CD14-positive monocyte (primary cell): ENCODE results near the gene MT3. TPM values are rescaled to one million over a fixed set of nuclear protein-coding genes. Genes with fewer than 3 reads are reported as not detected.

Experiments
- DNase-seq, 3 donors: peaks; one replicate each; pipeline ENCODE4 v3.0.0-alpha.2; 2011 to 2022
- H2AFZ ChIP-seq: 2 replicates; pipeline ENCODE4 v1.6.0; 2012; ENCODE audit warnings: mild to moderate bottlenecking, low read depth, low read length, inconsistent platforms; ENCODE audit not compliant: insufficient read depth, poor library complexity, severe bottlenecking
- H3K27ac ChIP-seq, 2 donors: 1 replicate in 1 of 2; 2 replicates in 1 of 2; pipeline ENCODE4 v1.5.1; 2012 to 2013; ENCODE audit warnings: low read length in 2 of 2, control low read depth in 1 of 2, inconsistent platforms in 1 of 2, low read depth in 1 of 2, mild to moderate bottlenecking in 1 of 2
- H3K27me3 ChIP-seq, 2 donors: one replicate each; pipeline versions ENCODE4 v1.6.0 to v1.6.1; 2011 to 2013; ENCODE audit warnings: low read length in 2 of 2; ENCODE audit not compliant: control insufficient read depth in 2 of 2, insufficient read depth in 2 of 2
- H3K36me3 ChIP-seq, 2 donors: replicated peaks in 1 of 2; 1 replicate in 1 of 2; 2 replicates in 1 of 2; pipeline versions ENCODE4 v1.5.1 to v1.6.1; 2012 to 2013; ENCODE audit warnings: low read length in 2 of 2, control low read depth in 1 of 2, inconsistent platforms in 1 of 2, mild to moderate bottlenecking in 1 of 2; ENCODE audit not compliant: insufficient read depth in 2 of 2, control insufficient read depth in 1 of 2
- H3K4me1 ChIP-seq, 2 donors: 1 replicate in 1 of 2; 2 replicates in 1 of 2; pipeline versions ENCODE4 v1.5.1 to v1.6.1; 2012 to 2013; ENCODE audit warnings: low read length in 2 of 2, control low read depth in 1 of 2, inconsistent platforms in 1 of 2, mild to moderate bottlenecking in 1 of 2, moderate library complexity in 1 of 2; ENCODE audit not compliant: insufficient read depth in 2 of 2, control insufficient read depth in 1 of 2
- H3K4me2 ChIP-seq: replicated peaks from 2 replicates; pipeline ENCODE3; 2012; ENCODE audit warnings: low read length, moderate library complexity, mild to moderate bottlenecking; ENCODE audit not compliant: poor library complexity, severe bottlenecking; ENCODE audit errors: extremely low read depth
- H3K4me3 ChIP-seq, 3 experiments: fragments of 200-600 bp in 1 of 3; sonication (generic) in 1 of 3; replicated peaks in 1 of 3; 1 replicate in 2 of 3; 2 replicates in 1 of 3; pipeline ENCODE4 v1.5.1; 2011 to 2013; ENCODE audit warnings: low read length in 3 of 3, mild to moderate bottlenecking in 3 of 3, control low read depth in 2 of 3, low read depth in 2 of 3, inconsistent platforms in 1 of 3, moderate library complexity in 1 of 3
- H3K79me2 ChIP-seq: 2 replicates; pipeline ENCODE4 v1.6.0; 2012; ENCODE audit warnings: mild to moderate bottlenecking, control low read depth, inconsistent platforms, low read length, moderate library complexity; ENCODE audit not compliant: insufficient read depth
- H3K9ac ChIP-seq: 2 replicates; pipeline ENCODE4 v1.6.0; 2017; ENCODE audit warnings: low read length, mild to moderate bottlenecking; ENCODE audit not compliant: insufficient read depth, poor library complexity, severe bottlenecking
- H3K9me3 ChIP-seq, 2 donors: replicated peaks in 1 of 2; 1 replicate in 1 of 2; 2 replicates in 1 of 2; pipeline versions ENCODE4 v1.5.1 to v1.6.1; 2012 to 2013; ENCODE audit warnings: low read length in 2 of 2, control low read depth in 1 of 2; ENCODE audit not compliant: control insufficient read depth in 1 of 2, insufficient read depth in 1 of 2
- H4K20me1 ChIP-seq: 2 replicates; pipeline ENCODE4 v1.6.0; 2012; ENCODE audit warnings: mild to moderate bottlenecking, low read length, control low read depth, moderate library complexity; ENCODE audit not compliant: insufficient read depth
- H3K27ac Mint-ChIP-seq, 7 donors: one replicate each; pipeline ENCODE4 v1.8.0; 2020; ENCODE audit warnings: mild to moderate bottlenecking in 7 of 7, mixed read lengths in 7 of 7, moderate library complexity in 6 of 7, inconsistent platforms in 2 of 7
- H3K27me3 Mint-ChIP-seq, 3 donors: one replicate each; pipeline ENCODE4 v1.8.0; 2021 to 2022; ENCODE audit warnings: low read depth in 3 of 3, mild to moderate bottlenecking in 3 of 3, mixed read lengths in 3 of 3, moderate library complexity in 3 of 3, inconsistent platforms in 1 of 3
- H3K36me3 Mint-ChIP-seq, 2 donors: one replicate each; pipeline ENCODE4 v1.8.0; 2020; ENCODE audit warnings: mixed read lengths in 2 of 2, inconsistent platforms in 1 of 2, mild to moderate bottlenecking in 1 of 2
- H3K4me1 Mint-ChIP-seq: one replicate; pipeline ENCODE4 v1.8.0; 2020; ENCODE audit warnings: mild to moderate bottlenecking, mixed read lengths
- H3K4me3 Mint-ChIP-seq, 2 donors: one replicate each; pipeline ENCODE4 v1.8.0; 2020; ENCODE audit warnings: mild to moderate bottlenecking in 2 of 2, mixed read lengths in 2 of 2, moderate library complexity in 1 of 2
- H3K9me3 Mint-ChIP-seq, 7 donors: one replicate each; pipeline ENCODE4 v1.8.0; 2020 to 2022; ENCODE audit warnings: mixed read lengths in 7 of 7, mild to moderate bottlenecking in 6 of 7, moderate library complexity in 6 of 7, inconsistent platforms in 2 of 7
- CTCF ChIP-seq: fragments of 200-600 bp; IDR thresholded peaks from one replicate; pipeline ENCODE4 v1.8.0; 2022; ENCODE audit warnings: antibody characterized with exemption, mild to moderate bottlenecking
- WGBS: methylation state at CpG from one replicate; pipeline ENCODE4 v1.1.5; 2013; ENCODE audit warnings: missing lambda C conversion rate; ENCODE audit not compliant: insufficient coverage; 5-methylcytosine and 5-hydroxymethylcytosine counted together
- intact Hi-C, 2 donors: fragments of 100-400 bp; cut with micrococcal nuclease; formaldehyde crosslinking; loops; one replicate each; pipeline versions ENCODE4 v1.15.0 to v1.15.1; 2023
- polyA plus RNA-seq, 3 donors: library from polyadenylated mRNA; depleted of rRNA in 1 of 3; unstranded in 2 of 3; stranded (reverse) in 1 of 3; fragments of 300-500 nt in 2 of 3; fragments of >200 nt in 1 of 3; fragmentation: Illumina TruSeq in 2 of 3; gene quantifications; 1 replicate in 2 of 3; 2 replicates in 1 of 3; pipeline ENCODE4 v1.2.3, GENCODE V29; 2012 to 2021

The MT3 gene
- polyA plus RNA-seq, 3 donors: not detected

GRCh38 chr16:56633535-56633934 lies 44.2 kb downstream of the MT3 start:
- Mint-ChIP-seq H3K4me3 (peak overlapping the region in 1 of 2 donors; percentile 94), H3K27ac (no peak overlapping the region), H3K27me3 (peaks cover 84 to 95% (median 90%) of the 10 kb centered on the region in 3 donors), H3K36me3 (peaks cover 0 to 9% of the 10 kb centered on the region in 2 donors), H3K9me3 (peaks cover 0 to 21% (median 8%) of the 10 kb centered on the region in 7 donors), H3K4me1 (peaks cover 33% of the 10 kb centered on the region)
- H3K27me3 ChIP-seq: peaks cover 78 to 93% of the 10 kb centered on the region in 2 donors
- no peaks in the 10 kb centered on the region for H3K36me3 ChIP-seq
- no peak overlapping the region for H3K9ac ChIP-seq
- no peak overlapping the region for H3K27ac ChIP-seq
- 51% methylated on average over 5 of the region's 7 CpGs for WGBS
- no peaks in the 10 kb centered on the region for H4K20me1 ChIP-seq
- intact Hi-C loops: no loop called here
- peaks cover 13 to 19% of the 10 kb centered on the region in 2 donors for H3K4me1 ChIP-seq
- H3K9me3 ChIP-seq: peaks cover 0 to 55% of the 10 kb centered on the region in 2 donors
- no peaks in the 10 kb centered on the region for H3K79me2 ChIP-seq
- no peak overlapping the region for H3K4me2 ChIP-seq
- H2AFZ ChIP-seq: no peak overlapping the region
- H3K4me3 ChIP-seq: no peak overlapping the region
- no peak for DNase-seq
- TF ChIP-seq CTCF: no peak

GRCh38 chr16:56634715-56635440 lies 45.5 kb downstream of the MT3 start:
- no peak overlapping the region for H3K4me3 ChIP-seq
- H3K36me3 ChIP-seq: no peaks in the 10 kb centered on the region
- TF ChIP-seq CTCF: no peak
- 5% methylated on average over 42 of the region's 47 CpGs for WGBS
- intact Hi-C loops: no loop called here
- Mint-ChIP-seq H3K4me3 (peak overlapping the region in 1 of 2 donors; percentile 78), H3K36me3 (peaks cover 0 to 9% of the 10 kb centered on the region in 2 donors), H3K9me3 (peaks cover 0 to 21% (median 10%) of the 10 kb centered on the region in 7 donors), H3K27me3 (peaks cover 96 to 100% (median 97%) of the 10 kb centered on the region in 3 donors), H3K27ac (no peak overlapping the region), H3K4me1 (peaks cover 33% of the 10 kb centered on the region)
- no peak overlapping the region for H3K4me2 ChIP-seq
- no peaks in the 10 kb centered on the region for H3K79me2 ChIP-seq
- no peaks in the 10 kb centered on the region for H4K20me1 ChIP-seq
- no peak for DNase-seq
- H3K27me3 ChIP-seq: peaks cover 91 to 99% of the 10 kb centered on the region in 2 donors
- H2AFZ ChIP-seq: no peak overlapping the region
- H3K9me3 ChIP-seq: peaks cover 0 to 67% of the 10 kb centered on the region in 2 donors
- H3K27ac ChIP-seq: no peak overlapping the region
- no peak overlapping the region for H3K9ac ChIP-seq
- peaks cover 13 to 20% of the 10 kb centered on the region in 2 donors for H3K4me1 ChIP-seq
